Astrocyte of the spinal cord (primary cell): ENCODE results near the gene BUB3.

ENCODE experiments used
- DNase-seq: peaks from one replicate; pipeline ENCODE4 v3.0.0; 2011; ENCODE audit warnings: low read depth, low spot score
- H3K4me3 ChIP-seq: 2 replicates; pipeline ENCODE4 v1.5.1; 2011; ENCODE audit warnings: low read depth, mild to moderate bottlenecking, low read length, moderate library complexity
- in situ Hi-C: cut with HindIII; loops from 2 replicates; pipeline ENCODE4 v1.10.0; 2017; ENCODE audit warnings: low sequenced_read_pairs
- TF ChIP-seq, protein P1 (sequence below): IDR thresholded peaks from 2 replicates; pipeline ENCODE4 v1.5.1; 2012; ENCODE audit warnings: low read depth, mild to moderate bottlenecking, low read length, inconsistent platforms

Gene BUB3

GRCh38 chr10:123145542-123146012 is 8.6 kb upstream of the BUB3 start:
- in situ Hi-C loops: no loop called here
- no peak for DNase-seq
- TF ChIP-seq, protein P1, sequence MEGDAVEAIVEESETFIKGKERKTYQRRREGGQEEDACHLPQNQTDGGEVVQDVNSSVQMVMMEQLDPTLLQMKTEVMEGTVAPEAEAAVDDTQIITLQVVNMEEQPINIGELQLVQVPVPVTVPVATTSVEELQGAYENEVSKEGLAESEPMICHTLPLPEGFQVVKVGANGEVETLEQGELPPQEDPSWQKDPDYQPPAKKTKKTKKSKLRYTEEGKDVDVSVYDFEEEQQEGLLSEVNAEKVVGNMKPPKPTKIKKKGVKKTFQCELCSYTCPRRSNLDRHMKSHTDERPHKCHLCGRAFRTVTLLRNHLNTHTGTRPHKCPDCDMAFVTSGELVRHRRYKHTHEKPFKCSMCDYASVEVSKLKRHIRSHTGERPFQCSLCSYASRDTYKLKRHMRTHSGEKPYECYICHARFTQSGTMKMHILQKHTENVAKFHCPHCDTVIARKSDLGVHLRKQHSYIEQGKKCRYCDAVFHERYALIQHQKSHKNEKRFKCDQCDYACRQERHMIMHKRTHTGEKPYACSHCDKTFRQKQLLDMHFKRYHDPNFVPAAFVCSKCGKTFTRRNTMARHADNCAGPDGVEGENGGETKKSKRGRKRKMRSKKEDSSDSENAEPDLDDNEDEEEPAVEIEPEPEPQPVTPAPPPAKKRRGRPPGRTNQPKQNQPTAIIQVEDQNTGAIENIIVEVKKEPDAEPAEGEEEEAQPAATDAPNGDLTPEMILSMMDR: no peak
- H3K4me3 ChIP-seq: no peak overlapping the region

GRCh38 chr10:123146013-123146893 is 7.9 kb upstream of the BUB3 start:
- TF ChIP-seq, protein P1: no peak
- no peak for DNase-seq
- in situ Hi-C loops: no loop called here
- H3K4me3 ChIP-seq: no peak overlapping the region

DNA sequence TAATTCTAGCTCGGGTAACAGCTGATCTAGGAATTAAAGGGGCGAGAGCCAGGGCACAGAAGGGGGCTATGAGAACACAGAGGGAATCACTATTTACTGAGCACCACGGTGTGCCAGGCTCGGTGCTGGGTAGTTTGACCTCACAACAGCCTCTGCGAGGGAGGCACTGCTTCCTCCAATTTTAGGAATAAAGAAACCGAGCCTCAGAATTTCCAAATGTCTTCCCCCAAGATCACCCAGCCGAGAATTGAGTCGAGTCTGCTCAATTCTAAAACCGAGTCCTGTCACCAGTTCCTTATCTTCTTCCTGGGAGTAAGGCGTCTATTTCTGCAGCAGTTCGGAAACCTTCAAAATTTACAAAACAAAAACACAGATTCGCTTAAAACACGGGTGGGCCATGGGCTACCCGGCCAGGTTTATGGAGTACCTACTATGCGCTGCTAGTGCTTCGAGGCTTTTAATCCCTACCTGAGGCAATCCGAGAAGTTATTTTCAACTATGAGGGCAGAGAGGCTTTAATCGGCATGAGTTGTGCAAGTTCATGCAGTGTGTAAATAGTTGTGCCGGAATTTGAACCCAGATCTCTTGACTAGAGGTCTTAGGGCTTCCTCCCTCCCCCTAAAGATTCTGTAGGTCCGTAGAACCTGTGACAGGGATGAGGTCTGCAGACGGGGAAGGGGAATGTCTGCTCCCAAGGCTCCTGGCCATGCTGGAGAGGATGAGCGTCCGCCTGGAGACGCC is 7.1 kb upstream of the BUB3 start:
- no peak overlapping the region for H3K4me3 ChIP-seq
- in situ Hi-C loops: no loop called here
- no peak for DNase-seq
- TF ChIP-seq, protein P1: no peak

DNA sequence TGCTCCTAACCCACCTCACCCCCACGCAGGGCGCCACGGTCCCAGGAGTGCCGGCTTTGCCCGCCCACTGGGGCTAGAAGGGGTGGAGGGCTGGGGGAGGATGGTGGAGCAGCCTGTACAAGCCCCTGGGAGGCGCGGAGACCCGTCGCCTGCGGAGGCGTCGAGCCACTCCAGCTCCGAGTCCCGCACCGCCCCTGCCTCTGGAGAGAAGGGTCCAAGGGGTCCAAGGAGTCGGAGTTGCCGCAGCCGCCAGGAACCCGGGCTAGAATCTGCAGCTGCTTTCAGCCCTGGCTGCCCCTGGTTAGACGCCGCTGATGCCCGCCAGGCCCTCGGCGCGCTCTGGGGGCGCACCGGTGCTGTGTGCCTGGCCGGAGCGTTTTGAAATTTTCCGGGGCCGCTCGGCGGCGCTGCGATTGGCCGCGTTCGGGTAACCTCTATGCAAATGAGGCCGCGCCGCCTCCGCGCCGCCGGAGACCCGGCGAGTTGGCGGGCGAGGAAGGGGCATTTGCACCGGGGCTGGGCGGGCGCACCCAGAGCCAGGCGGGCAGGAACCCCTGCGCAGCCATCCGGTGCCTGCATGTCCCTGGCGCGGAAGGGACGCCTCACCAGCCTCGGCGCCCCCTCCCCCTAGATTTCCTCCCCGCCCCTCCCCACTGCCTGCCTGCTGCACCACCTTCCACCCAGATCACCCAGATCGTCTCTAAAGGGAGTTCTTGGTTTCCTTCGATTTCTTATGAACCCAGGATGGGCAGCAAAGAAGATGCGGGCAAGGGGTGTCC is 6.4 kb upstream of the BUB3 start, which contains the start of gene HMX2:
TSS of gene HMX2 (plus strand) at position 502 of the 779 bp plus-strand sequence. CDS start at position 745, 243 bp downstream.
- in situ Hi-C loops: no loop called here
- TF ChIP-seq, protein P1: no peak
- H3K4me3 ChIP-seq: no peak within 1 kb of the TSS
- no peak for DNase-seq

GRCh38 chr10:123148414-123149161 is 5.6 kb upstream of the BUB3 start:
- TF ChIP-seq, protein P1: no peak
- no peak for DNase-seq
- in situ Hi-C loops: no loop called here
- no peak overlapping the region for H3K4me3 ChIP-seq
